Measurements from ENCODE around the gene EEF1A2.

- no peak for TF ChIP-seq NFYB (CRISPR knock-in tag; conservative IDR thresholded peaks at IDR 0.05; ENCODE audit: low read depth)
- TF ChIP-seq CTCF (IDR thresholded peaks at IDR 0.05), result peak; percentile 97
- TF ChIP-seq, protein P1, sequence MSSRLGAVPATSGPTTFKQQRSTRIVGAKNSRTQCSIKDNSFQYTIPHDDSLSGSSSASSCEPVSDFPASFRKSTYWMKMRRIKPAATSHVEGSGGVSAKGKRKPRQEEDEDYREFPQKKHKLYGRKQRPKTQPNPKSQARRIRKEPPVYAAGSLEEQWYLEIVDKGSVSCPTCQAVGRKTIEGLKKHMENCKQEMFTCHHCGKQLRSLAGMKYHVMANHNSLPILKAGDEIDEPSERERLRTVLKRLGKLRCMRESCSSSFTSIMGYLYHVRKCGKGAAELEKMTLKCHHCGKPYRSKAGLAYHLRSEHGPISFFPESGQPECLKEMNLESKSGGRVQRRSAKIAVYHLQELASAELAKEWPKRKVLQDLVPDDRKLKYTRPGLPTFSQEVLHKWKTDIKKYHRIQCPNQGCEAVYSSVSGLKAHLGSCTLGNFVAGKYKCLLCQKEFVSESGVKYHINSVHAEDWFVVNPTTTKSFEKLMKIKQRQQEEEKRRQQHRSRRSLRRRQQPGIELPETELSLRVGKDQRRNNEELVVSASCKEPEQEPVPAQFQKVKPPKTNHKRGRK (CRISPR knock-in tag; IDR thresholded peaks at IDR 0.05; ENCODE audit: borderline replicate concordance), result no peak
- TF ChIP-seq MAX (CRISPR knock-in tag; IDR thresholded peaks at IDR 0.05), result no peak
- TF ChIP-seq TCF7 (CRISPR knock-in tag; IDR thresholded peaks at IDR 0.05; ENCODE audit: low read depth), result no peak
- no peak for TF ChIP-seq USF2 (CRISPR knock-in tag; IDR thresholded peaks at IDR 0.05)
- no peak for TF ChIP-seq IRF2 (CRISPR knock-in tag; IDR thresholded peaks at IDR 0.05; ENCODE audit: borderline replicate concordance, low read depth)
Measured at GRCh38 chr20:63495741-63496595, 2.9 kb downstream of the EEF1A2 start.

All from WTC11 (cell line).